ENCODE data around the gene KBTBD7.

GRCh38 chr13:41199079-41199478 lies 4.7 kb upstream of the KBTBD7 start:
- no peak for TF ChIP-seq PPARA (CRISPR knock-in tag; IDR thresholded peaks at IDR 0.05; ENCODE audit: borderline replicate concordance)
- TF ChIP-seq, protein P1, sequence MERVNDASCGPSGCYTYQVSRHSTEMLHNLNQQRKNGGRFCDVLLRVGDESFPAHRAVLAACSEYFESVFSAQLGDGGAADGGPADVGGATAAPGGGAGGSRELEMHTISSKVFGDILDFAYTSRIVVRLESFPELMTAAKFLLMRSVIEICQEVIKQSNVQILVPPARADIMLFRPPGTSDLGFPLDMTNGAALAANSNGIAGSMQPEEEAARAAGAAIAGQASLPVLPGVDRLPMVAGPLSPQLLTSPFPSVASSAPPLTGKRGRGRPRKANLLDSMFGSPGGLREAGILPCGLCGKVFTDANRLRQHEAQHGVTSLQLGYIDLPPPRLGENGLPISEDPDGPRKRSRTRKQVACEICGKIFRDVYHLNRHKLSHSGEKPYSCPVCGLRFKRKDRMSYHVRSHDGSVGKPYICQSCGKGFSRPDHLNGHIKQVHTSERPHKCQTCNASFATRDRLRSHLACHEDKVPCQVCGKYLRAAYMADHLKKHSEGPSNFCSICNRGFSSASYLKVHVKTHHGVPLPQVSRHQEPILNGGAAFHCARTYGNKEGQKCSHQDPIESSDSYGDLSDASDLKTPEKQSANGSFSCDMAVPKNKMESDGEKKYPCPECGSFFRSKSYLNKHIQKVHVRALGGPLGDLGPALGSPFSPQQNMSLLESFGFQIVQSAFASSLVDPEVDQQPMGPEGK (CRISPR knock-in tag; IDR thresholded peaks at IDR 0.05; ENCODE audit: borderline replicate concordance) = no peak
- TF ChIP-seq ARNTL (CRISPR knock-in tag; IDR thresholded peaks at IDR 0.05; ENCODE audit: borderline replicate concordance, low read depth) = no peak
- TF ChIP-seq ZFP30 (CRISPR knock-in tag; IDR thresholded peaks at IDR 0.05) = no peak
- TF ChIP-seq ZFP3 (CRISPR knock-in tag; IDR thresholded peaks at IDR 0.05) = no peak
- no peak for TF ChIP-seq GLIS3 (CRISPR knock-in tag; IDR thresholded peaks at IDR 0.05)
- no peak for TF ChIP-seq SNAI2 (CRISPR knock-in tag; IDR thresholded peaks at IDR 0.05)
- no peak for TF ChIP-seq ZC3H10 (CRISPR knock-in tag; IDR thresholded peaks at IDR 0.05)
- no peak for TF ChIP-seq CREB5 (CRISPR knock-in tag; IDR thresholded peaks at IDR 0.05; ENCODE audit: low read depth)
- TF ChIP-seq OSR1 (CRISPR knock-in tag; IDR thresholded peaks at IDR 0.05) = no peak

Measured in SK-N-SH treated with all-trans-retinoic acid at 6 μM for 48 hours (cell line).